Stimulated activated naive CD8-positive, alpha-beta T cell treated with anti-CD3 and anti-CD28 coated beads, Interleukin-15, amount 100 ng/mL, for 72 hours (primary cell): ENCODE results near the gene MUC5AC.
"Not testable (repeated sequence)": the region's sequence is repeated elsewhere in the genome, so short reads cannot be mapped to it uniquely, and the experiment has no call there.

Source experiments
- ATAC-seq: fragments of 150-1000 bp; cut with Tn5 transposase; 2 replicates; pipeline ENCODE4 v1.10.0; 2021; ENCODE audit warnings: mild to moderate bottlenecking, moderate library complexity
- DNase-seq, 2 donors: peaks; one replicate each; pipeline ENCODE4 v3.0.0; 2021 to 2022
- H3K27ac Mint-ChIP-seq, 2 donors: one replicate each; pipeline ENCODE4 v1.8.0; 2022; ENCODE audit warnings: mild to moderate bottlenecking in 2 of 2, mixed read lengths in 2 of 2, moderate library complexity in 2 of 2
- H3K27me3 Mint-ChIP-seq: one replicate; pipeline ENCODE4 v1.8.0; 2022; ENCODE audit warnings: mixed read lengths
- H3K4me1 Mint-ChIP-seq: one replicate; pipeline ENCODE4 v1.8.0; 2022; ENCODE audit warnings: mild to moderate bottlenecking, mixed read lengths
- H3K4me3 Mint-ChIP-seq, 2 donors: one replicate each; pipeline ENCODE4 v1.8.0; 2022; ENCODE audit warnings: mild to moderate bottlenecking in 2 of 2, mixed read lengths in 2 of 2, moderate library complexity in 1 of 2
- H3K9me3 Mint-ChIP-seq, 2 donors: one replicate each; pipeline ENCODE4 v1.8.0; 2022; ENCODE audit warnings: mixed read lengths in 2 of 2

Gene MUC5AC

DNA sequence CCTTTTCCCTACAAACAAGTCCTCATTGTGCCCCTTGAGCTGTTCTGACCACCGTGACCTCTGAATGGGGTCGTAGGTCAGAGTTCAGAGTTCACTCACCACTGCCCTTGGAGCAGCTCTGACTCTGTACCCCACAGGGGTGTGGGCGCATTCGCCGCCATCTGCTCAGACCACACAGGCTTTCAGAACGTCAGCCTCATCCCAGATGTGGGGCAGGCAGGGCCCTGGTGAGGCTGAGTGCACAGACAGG, 50.3 kb downstream of the MUC5AC start:
- no peaks in the 10 kb centered on the region for H3K4me1 Mint-ChIP-seq
- no peak overlapping the region for H3K27ac Mint-ChIP-seq
- peaks cover 19% of the 10 kb centered on the region for H3K27me3 Mint-ChIP-seq
- no peak for ATAC-seq
- H3K9me3 Mint-ChIP-seq, result peaks cover 22 to 41% of the 10 kb centered on the region in 2 donors
- no peak for DNase-seq
- H3K4me3 Mint-ChIP-seq, result no peak overlapping the region

DNA sequence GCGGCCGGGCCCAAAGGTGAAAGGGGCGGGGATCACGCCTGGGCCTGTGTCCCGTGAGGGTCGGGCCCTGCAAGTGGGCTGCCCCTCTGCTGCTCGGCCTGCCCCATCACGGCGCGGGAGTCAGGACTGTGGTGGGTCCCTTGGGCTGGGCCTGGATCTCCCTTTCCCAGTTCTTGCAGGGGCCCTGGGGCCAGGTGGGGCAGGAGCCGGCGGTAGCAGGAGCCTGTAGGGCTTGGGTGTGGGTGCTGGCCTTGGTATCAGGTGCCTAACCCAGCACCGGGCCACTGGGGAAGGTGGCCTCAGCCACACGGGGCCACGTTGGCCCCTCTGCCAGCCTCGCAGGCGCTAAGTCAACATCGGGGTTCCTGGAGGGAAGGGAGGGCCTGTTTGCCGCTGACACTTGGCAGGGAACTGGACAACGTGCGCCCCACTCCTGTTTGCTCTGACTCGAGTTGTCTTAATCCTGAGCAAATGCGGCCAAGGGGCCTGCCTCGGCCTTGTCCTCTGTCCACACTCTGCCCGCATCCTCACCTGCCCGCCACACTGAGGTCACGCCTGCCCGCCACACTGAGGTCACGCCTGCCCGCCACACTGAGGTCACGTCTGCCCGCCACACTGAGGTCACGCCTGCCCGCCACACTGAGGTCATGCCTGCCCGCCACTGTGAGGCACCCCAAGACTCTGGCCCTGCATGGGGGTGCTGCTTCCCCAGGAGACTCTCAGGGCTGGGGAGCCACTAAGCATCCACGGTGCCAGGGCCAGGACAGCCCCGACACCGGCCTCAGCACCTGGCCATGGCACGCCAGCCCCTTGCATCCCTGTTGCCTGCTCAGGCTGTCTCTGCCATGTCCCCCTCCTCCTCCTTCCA, 50.9 kb downstream of the MUC5AC start:
- Mint-ChIP-seq H3K9me3 (peaks cover 24 to 45% of the 10 kb centered on the region in 2 donors), H3K27ac (no peak overlapping the region), H3K27me3 (peaks cover 19% of the 10 kb centered on the region), H3K4me3 (no peak overlapping the region), H3K4me1 (no peaks in the 10 kb centered on the region)
- no peak for DNase-seq
- ATAC-seq, result peak; percentile 52

DNA sequence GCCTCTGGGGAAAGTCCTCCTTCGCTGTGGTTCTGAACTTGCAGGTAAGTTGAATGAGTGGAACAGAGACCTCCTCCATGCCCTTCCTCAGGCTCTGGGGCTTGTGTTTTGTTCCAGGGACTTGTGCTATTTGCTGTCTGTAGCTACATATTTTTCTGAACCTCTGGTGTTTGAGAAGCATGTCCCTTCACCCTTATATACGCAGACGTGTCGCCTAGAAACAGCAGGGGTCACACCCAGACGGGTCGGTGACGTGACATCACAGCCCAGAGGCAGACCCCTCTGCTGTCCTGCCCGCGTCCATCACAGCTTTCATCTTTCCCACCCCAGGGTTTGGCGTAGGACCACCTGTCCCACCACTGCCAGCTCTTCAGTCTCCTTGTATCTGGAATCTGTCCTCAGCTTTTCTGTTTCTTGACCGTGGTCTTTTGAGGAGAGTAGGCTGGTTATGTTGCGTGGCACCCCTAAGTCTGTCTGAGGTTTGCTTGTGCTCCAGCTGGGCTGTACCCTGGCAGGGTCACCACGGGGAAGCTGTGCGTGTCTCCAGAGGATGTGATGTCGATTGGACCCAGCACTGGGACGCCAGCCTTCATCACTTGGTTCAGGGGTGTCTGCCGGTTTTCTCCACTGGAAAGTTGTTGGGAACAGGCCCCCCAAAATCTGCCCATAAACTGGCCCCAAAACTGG, 51.8 kb downstream of the MUC5AC start:
- DNase-seq (no peak), ATAC-seq (no peak)
- Mint-ChIP-seq H3K9me3 (peaks cover 24 to 50% of the 10 kb centered on the region in 2 donors), H3K27ac (no peak overlapping the region), H3K4me3 (no peak overlapping the region), H3K27me3 (peaks cover 19% of the 10 kb centered on the region), H3K4me1 (no peaks in the 10 kb centered on the region)

DNA sequence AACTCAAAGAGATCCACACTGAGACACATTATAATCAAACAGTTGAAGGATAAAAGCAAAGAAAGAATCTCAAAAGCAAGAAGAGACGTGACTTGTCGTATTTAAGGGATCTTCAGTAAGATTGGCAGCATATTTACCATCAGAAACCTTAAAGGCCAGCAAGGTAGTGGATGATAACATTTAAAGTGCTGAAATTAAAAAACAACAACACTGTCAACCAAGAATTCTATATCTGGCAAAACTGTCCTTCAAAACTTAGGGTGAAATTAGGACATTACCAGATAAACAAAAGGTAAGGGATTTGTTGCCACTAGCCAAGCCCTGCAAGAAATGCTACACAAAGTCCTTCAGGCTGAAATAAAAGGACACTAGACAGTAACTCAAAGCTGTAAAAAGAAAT, 54.1 kb downstream of the MUC5AC start:
- H3K27ac Mint-ChIP-seq, result no peak overlapping the region
- H3K9me3 Mint-ChIP-seq, result peaks cover 24 to 51% of the 10 kb centered on the region in 2 donors
- H3K4me3 Mint-ChIP-seq, result no peak overlapping the region
- ATAC-seq, result no peak
- no peaks in the 10 kb centered on the region for H3K4me1 Mint-ChIP-seq
- DNase-seq, result no peak
- peaks cover 19% of the 10 kb centered on the region for H3K27me3 Mint-ChIP-seq

DNA sequence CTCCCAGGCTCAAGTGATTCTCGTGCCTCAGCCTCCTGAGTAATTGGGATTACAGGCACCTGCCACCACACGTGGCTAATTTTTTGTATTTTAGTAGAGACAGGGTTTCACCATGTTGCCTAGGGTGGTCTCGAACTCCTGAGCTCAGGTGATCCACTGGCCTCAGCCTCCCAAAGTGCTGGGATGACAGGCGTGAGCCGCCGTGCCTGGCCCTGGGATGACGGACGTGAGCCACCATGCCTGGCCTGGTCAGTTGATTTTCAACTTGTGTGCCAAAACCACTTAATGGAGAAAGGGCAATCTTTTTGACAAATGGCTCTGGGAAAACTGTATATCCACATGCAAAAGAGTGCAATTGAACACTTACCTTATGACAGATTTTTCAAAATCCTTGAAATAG, 58.1 kb downstream of the MUC5AC start:
- ATAC-seq, H3K4me1 Mint-ChIP-seq, DNase-seq, H3K27ac Mint-ChIP-seq, H3K4me3 Mint-ChIP-seq: not testable (repeated sequence)
- Mint-ChIP-seq H3K9me3 (peaks cover 20 to 32% of the 10 kb centered on the region in 2 donors), H3K27me3 (peaks cover 15% of the 10 kb centered on the region)

DNA sequence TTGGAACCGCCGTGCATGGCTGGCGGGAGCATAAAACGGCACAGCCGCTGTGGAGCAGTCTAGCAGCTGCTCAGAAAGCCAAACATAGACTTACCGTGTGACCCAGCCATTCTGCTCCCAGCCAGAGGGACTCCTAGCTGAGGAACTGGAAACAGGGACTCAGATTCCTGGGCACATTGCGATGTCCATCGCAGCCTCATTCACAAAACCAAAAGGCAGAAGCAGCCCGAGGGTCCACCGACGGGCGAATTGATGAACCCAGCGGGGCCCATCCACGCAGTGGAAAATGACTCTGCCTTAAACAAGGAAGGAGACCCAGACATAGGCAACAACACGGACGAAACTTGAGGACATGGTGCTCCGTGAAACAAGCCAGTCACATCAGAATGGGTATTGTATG, 59.4 kb downstream of the MUC5AC start:
- ATAC-seq (no peak), DNase-seq (no peak)
- Mint-ChIP-seq H3K9me3 (peaks cover 9 to 19% of the 10 kb centered on the region in 2 donors), H3K27ac (no peak overlapping the region), H3K4me3 (no peak overlapping the region), H3K4me1 (no peaks in the 10 kb centered on the region), H3K27me3 (peaks cover 28% of the 10 kb centered on the region)

DNA sequence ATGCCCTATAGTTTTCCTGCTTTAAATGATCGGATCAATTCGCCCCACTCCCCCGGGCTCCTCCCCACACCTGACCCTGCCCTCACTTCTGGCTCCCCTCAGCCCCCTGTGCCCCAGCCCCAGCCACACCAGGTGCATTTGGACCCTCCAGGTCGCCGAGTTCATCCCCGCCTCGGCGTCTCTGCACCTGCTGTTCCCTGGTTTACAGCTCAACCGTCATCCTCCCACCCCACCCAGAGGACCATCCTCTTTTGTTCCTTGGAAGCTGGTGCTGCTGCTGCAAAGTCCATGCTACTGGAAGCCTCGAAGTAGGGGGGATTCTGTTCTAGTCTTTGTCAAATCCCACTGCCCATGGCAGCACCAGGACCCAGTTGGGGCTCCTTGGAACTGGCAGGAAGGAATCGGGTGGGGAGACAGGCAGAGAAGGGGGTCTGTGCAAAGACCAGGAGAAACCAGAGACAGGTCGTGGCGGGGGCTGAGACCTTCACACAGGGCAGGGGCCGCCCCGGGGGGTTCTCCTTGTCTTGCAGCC, 60.6 kb downstream of the MUC5AC start:
- ATAC-seq, result no peak
- Mint-ChIP-seq H3K4me3 (no peak overlapping the region), H3K9me3 (peaks cover under 1 to 8% of the 10 kb centered on the region in 2 donors), H3K27me3 (peaks cover 32% of the 10 kb centered on the region), H3K4me1 (no peaks in the 10 kb centered on the region), H3K27ac (no peak overlapping the region)
- no peak for DNase-seq

DNA sequence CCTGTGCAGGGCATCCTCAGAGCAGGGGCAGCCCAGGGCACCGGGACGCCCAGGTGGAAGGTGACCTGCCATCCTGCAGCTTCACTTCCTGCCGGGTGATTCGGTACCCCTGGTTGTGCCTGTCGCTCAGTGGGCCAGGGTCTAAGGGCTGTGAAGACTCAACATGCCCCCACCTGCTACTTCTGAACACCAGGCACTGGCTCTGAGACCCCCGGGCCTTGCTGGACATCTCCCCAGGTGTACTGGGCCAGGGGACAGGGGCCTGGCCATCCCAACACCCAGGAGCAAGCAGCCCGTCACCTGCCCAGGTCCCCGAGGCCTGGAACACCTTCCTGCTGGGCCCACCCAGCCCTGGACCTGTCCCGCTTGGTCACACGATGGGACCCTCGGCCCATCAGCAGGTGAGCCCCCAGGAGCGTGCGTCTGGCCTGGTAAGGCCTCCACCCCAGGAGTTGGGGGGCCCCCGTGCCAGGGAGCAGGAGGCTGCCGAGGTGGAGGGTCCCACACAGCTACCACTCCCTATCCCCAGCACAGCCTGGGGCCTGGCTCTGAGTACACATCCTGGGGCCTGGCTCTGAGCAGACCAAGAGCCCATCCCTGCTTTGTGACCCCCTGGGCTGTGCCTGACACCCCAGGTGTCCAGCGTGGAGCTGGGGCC, 61.2 kb downstream of the MUC5AC start:
- Mint-ChIP-seq H3K9me3 (peaks cover 0 to 6% of the 10 kb centered on the region in 2 donors), H3K4me1 (no peaks in the 10 kb centered on the region), H3K27ac (no peak overlapping the region), H3K27me3 (peaks cover 38% of the 10 kb centered on the region), H3K4me3 (no peak overlapping the region)
- DNase-seq (no peak), ATAC-seq (no peak)

DNA sequence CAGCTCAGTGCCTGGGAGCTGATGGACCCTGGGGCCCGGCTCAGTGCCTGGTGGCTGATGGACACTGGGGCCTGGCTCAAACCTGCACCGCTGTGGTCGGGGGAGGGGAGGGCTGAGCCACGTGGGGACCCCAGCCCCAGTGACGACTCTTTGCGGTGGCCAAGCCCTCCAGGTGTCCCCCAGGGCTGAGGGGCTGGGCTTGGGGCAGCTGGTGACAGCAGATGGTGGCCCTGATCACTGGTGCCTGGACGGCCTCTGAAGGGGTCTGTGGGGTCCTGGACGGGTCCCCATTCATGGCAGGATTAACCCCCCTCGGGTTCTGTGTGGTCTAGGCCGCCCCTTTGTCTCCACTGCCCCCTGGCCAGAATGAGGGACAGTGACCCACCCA, 61.7 kb downstream of the MUC5AC start:
- peaks cover 43% of the 10 kb centered on the region for H3K27me3 Mint-ChIP-seq
- no peak overlapping the region for H3K4me3 Mint-ChIP-seq
- ATAC-seq (no peak), DNase-seq (no peak)
- H3K9me3 Mint-ChIP-seq, result peaks cover 0 to 2% of the 10 kb centered on the region in 2 donors
- no peaks in the 10 kb centered on the region for H3K4me1 Mint-ChIP-seq
- no peak overlapping the region for H3K27ac Mint-ChIP-seq

DNA sequence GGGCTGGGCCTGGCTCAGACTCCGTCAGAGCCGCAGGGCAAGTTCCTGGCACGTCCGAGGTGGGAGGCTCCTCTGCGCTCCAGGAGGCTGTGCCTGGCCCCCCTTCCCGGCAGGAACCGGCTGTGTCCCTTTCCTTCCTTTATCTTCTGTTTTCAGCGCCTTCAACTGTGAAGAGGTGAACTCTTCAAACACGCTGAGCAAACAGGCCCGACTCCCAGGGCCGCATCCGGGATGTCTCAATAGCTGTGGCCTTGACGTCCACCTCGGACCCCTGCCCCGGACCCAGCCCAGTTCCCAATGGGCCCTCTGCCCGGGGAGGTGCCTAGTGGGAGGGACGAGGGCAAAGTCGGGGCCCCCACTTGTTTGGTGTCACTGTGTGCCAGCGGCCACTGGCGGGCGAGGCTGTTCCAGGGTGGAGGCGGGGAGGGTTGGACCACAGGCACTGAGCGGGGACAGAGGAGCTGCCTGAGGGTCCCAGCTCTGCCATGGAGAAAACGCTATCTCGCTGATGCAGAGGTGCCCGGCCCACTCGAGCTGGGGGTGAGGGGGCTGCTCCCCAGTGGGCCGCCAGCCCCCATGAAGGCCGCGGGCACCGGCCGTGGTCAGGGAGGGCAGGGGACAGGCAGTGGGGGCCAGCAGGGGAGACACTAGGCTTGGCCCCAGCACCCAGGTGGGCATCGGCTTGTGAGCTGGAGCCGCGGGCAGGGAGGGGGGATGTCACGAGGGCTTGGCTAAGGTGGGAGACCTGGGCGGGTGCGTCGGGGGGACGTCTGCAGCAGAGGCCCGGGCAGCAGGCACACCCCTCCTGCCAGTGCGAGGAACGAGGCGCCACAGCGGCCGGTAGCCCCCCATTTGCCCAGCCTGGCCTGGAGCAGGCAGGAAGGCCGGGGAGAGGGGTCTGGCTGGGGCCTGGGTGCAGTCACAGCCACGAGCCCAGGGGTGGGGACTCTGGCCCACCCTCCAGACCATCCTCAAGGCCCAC, 62.4 kb downstream of the MUC5AC start:
- Mint-ChIP-seq H3K4me1 (no peaks in the 10 kb centered on the region), H3K9me3 (no peaks in the 10 kb centered on the region), H3K4me3 (no peak overlapping the region), H3K27me3 (peaks cover 43% of the 10 kb centered on the region), H3K27ac (no peak overlapping the region)
- ATAC-seq (peak; percentile 13), DNase-seq (no peak)

DNA sequence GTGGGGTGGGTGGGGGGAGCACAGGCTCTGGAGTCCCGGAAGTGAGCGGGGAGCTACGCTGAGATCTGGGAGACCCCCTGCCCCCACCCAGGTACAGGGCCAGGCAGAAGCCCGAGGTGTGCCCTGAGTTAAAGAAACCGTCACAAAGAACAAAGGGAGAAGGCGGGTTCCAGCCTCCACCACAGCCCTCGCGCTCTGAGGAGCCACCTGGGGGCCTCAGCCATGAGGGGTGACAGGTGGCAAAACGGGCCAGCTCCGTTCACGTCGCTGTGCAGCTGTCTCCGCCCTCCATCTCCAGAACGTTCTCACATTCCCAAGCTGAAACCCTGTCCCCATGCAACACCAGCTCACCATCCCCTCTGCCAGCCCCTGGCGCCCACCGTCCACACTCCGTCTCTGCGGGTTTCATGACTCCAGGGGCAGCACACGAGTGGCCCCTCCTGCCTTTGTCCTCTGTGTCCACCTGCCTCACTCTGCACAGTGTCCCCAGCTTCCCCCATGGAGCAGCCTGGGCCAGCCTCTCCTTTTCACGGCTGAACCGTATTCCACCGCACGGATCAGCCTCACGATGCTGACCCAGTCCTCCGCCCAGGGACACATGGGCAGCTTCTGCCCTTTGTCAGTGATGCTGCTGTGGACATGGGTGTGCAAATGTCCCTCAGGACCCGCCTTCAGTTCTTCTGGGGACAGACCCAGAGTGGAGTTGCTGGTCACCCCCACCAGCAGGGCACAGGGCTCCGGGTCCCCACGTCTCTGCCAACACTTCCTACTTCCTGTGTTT, 63.4 kb downstream of the MUC5AC start:
- Mint-ChIP-seq H3K4me1 (no peaks in the 10 kb centered on the region), H3K4me3 (no peak overlapping the region), H3K9me3 (no peaks in the 10 kb centered on the region), H3K27ac (no peak overlapping the region), H3K27me3 (peaks cover 43% of the 10 kb centered on the region)
- ATAC-seq, result no peak
- no peak for DNase-seq

DNA sequence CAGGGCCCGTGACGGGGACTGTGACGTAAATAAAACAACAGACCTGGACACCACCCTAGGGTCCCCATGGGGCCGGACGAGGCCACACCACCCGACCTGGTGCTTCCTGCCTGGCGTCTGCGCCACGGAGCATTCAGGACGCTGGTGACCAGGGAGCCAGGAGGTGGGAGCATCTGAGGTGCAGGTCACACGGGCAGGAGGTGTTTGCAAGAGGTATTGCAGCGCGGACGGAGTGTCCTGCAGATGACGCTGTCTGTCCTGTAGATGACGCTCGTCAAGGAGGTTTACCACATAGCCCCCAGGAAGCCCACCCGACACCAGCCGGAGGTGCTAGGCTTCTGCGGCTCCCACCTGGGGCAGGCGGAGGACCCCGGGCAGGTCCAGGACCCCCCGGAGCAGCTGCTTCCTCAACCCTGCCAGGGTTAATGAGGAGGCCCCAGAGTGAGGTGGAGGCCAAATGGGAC, 64.1 kb downstream of the MUC5AC start:
- Mint-ChIP-seq H3K4me1 (no peaks in the 10 kb centered on the region), H3K9me3 (no peaks in the 10 kb centered on the region), H3K4me3 (no peak overlapping the region), H3K27ac (no peak overlapping the region), H3K27me3 (peaks cover 43% of the 10 kb centered on the region)
- DNase-seq (no peak), ATAC-seq (no peak)

DNA sequence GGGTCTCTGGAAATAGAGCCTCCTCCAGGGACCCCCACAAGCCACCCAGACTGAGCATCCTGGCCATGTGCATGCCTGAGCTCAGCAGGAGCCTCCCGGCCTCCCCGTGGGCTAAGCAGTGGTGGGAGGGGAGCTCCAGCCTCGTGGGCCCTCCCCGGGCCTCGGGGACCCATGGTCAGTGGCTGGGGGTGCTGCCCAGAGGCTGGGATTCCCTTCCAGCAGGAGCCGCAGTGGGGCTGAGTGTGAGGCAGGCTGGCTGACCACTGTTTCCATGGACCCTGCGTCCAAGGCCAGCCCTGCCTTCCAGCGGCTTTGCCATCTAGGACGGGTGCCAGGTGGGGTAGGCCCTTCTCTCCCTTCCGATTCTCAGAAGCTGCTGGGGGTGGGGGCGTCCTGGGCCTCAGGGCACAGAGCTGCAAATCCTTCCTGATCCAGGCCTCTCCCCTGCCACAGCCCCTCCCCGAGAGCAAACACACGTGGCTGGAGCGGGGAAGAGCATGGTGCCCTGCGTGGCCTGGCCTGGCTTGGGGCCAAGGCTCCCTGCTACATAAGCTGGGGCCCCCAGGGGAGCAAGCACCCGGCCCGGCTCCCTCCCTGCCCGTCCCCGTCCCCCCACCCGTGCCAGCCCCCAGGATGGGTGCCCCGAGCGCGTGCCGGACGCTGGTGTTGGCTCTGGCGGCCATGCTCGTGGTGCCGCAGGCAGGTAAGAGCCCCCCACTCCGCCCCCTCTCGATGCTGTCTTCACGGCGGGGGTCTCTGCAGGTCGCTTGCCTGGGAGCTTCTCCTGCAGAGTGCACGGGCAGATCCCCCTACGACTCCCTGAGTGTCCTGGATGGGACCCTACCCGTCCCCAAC, 65.0 kb downstream of the MUC5AC start, which contains the start of gene MUC5B:
Gene MUC5B (plus strand): TSS at position 576 of the 855 bp plus-strand sequence. CDS start 58 bp downstream, at position 634.
- H3K4me1 Mint-ChIP-seq, result no peaks in the 10 kb centered on the region
- DNase-seq (no peak), ATAC-seq (no peak)
- H3K27me3 Mint-ChIP-seq, result peaks cover 37% of the 10 kb centered on the region
- peak within 1 kb of the TSS in 1 of 2 donors; percentile 27 for H3K27ac Mint-ChIP-seq
- no peaks in the 10 kb centered on the region for H3K9me3 Mint-ChIP-seq
- H3K4me3 Mint-ChIP-seq, result no peak within 1 kb of the TSS
